ENCODE data around the gene NASP. TPM values are rescaled to one million over a fixed set of nuclear protein-coding genes. Genes with fewer than 3 reads are reported as not detected.

NASP gene
- polyA plus RNA-seq = 10 to 100 TPM; 33.7 to 78.0 (median 67.9) TPM

DNA sequence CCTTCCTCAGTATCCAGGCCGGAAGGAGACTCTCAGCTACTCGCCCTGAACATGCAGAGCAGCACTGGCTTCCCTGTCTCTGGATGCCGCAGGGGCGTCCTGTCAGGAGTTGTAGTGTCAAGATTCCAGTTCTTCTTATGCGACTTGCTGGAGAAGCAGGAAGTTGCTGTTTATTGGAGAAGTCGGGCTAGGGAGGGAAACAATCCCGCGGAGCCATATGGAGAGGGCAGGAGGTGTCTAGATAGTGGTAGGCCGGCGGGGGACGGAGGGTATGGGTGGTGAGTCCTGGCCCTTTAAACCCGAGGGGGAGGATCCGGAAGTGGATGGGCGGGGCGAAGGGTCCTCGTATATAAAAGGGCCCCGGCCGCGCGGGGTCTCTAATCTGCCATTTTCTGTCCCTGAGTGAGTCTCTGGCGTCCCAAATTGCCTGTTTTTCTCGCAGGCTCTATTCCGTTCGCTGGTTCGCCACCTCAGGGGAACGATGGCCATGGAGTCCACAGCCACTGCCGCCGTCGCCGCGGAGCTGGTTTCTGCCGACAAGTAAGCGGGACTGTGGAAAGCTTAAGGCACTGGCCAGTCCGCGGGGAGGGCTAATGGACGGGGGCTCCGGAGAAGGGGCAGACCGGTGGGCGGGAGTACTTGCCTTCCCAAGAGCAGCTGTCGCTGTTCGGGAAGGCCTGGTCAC lies at the start of gene NASP:
TSS of gene NASP (plus strand) at position 376 of the 685 bp plus-strand sequence. CDS start at position 482, 106 bp downstream.
- peak within 1 kb of the TSS; percentile 94 to 100 (median 98) for H3K4me3 Mint-ChIP-seq
- no peaks in the 10 kb centered on the region for H3K36me3 Mint-ChIP-seq
- peak within 1 kb of the TSS; percentile 97 to 99 (median 98) for H3K27ac Mint-ChIP-seq
- DNase-seq = peak; percentile 92
- H3K4me1 Mint-ChIP-seq = peaks cover 32 to 36% of the 10 kb centered on the region in 2 donors
- peaks cover 7 to 16% (median 11%) of the 10 kb centered on the region in 3 donors for H3K27me3 Mint-ChIP-seq (ENCODE audit: low read depth in 3 of 3)
- no peaks in the 10 kb centered on the region for H3K9me3 Mint-ChIP-seq

DNA sequence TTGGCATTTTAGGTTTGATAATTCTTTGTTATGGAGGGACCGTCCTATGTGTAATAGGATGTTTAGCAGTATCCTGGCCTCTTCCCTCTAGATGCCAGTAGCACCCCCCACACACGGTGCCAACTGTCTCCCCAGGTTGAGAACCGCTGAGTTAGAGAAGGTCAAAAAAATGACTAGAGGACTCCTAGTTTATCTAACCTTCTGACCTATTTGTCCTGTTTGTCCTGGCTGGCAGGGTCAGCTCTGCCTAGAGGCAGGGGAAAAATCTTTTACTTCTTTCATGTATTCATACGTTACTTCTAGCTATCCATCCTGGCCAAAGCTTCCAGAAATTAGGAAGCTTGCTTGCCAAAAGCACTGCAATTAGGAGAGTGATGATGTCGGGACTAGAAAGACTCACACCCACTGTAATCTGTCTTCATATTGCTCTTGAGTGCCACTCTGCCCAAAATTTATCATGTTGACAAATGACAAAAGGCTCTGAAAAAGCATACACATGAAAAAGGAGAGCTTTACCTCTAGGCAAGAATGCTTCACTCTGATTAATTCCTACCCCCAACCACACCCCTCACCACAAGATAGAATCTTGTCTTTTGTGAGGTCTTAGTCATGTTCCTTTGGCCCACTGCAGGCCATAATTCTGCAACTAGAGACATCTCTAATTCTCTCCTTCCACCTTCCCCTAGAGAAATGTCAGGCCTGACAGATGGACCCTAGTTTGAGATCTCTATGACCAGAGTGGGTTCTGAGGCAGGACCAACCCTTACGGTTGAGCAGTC lies 47.7 kb upstream of the NASP start:
- no peak for DNase-seq
- H3K36me3 Mint-ChIP-seq = peaks cover 0 to 3% (median 0%) of the 10 kb centered on the region in 3 donors
- no peaks in the 10 kb centered on the region for H3K9me3 Mint-ChIP-seq
- no peaks in the 10 kb centered on the region for H3K4me1 Mint-ChIP-seq
- peaks cover 3 to 12% (median 8%) of the 10 kb centered on the region in 3 donors for H3K27me3 Mint-ChIP-seq (ENCODE audit: low read depth in 3 of 3)
- H3K27ac Mint-ChIP-seq = no peak overlapping the region
- H3K4me3 Mint-ChIP-seq = no peak overlapping the region

DNA sequence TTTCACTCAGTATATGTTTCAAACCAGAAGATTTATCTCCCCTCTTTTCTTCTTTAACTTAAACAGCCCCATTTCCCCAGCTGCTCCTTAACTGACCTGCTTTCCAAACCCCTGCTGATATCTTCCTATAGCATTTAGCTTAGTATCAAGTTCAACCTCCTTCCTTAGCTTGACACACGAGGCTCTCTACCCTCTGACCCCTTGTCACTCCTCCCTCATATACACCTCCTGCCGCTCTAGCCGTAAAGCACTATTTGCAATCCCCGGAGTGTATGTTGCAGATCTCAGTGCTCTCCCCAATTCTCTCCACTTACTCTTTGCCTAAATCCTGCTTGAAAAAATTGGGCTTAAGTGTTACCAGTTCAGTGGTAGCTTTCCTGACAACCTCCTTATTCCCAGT lies 47.0 kb upstream of the NASP start:
- H3K9me3 Mint-ChIP-seq = no peaks in the 10 kb centered on the region
- no peak for DNase-seq
- peaks cover under 1 to 13% (median 9%) of the 10 kb centered on the region in 3 donors for H3K27me3 Mint-ChIP-seq (ENCODE audit: low read depth in 3 of 3)
- H3K36me3 Mint-ChIP-seq = no peaks in the 10 kb centered on the region
- no peaks in the 10 kb centered on the region for H3K4me1 Mint-ChIP-seq
- H3K27ac Mint-ChIP-seq = no peak overlapping the region
- H3K4me3 Mint-ChIP-seq = no peak overlapping the region

GRCh38 chr1:45541193-45541592 lies 42.6 kb upstream of the NASP start:
- no peak overlapping the region for H3K4me3 Mint-ChIP-seq
- peaks cover 0 to 22% (median 8%) of the 10 kb centered on the region in 3 donors for H3K27me3 Mint-ChIP-seq (ENCODE audit: low read depth in 3 of 3)
- no peak for DNase-seq
- peaks cover 17 to 23% of the 10 kb centered on the region in 2 donors for H3K4me1 Mint-ChIP-seq
- no peaks in the 10 kb centered on the region for H3K9me3 Mint-ChIP-seq
- no peak overlapping the region for H3K27ac Mint-ChIP-seq
- no peaks in the 10 kb centered on the region for H3K36me3 Mint-ChIP-seq

- Mint-ChIP-seq H3K27ac (peak overlapping the region in 2 of 6 donors; percentile 36 to 55), H3K4me3 (peak overlapping the region in 1 of 5 donors; percentile 25), H3K27me3 (ENCODE audit: low read depth in 3 of 3) (peaks cover 2 to 22% (median 6%) of the 10 kb centered on the region in 3 donors), H3K4me1 (peaks cover 17 to 23% of the 10 kb centered on the region in 2 donors), H3K9me3 (no peaks in the 10 kb centered on the region), H3K36me3 (no peaks in the 10 kb centered on the region)
- DNase-seq = no peak
Measured at GRCh38 chr1:45542591-45542990, 41.2 kb upstream of the NASP start.

DNA sequence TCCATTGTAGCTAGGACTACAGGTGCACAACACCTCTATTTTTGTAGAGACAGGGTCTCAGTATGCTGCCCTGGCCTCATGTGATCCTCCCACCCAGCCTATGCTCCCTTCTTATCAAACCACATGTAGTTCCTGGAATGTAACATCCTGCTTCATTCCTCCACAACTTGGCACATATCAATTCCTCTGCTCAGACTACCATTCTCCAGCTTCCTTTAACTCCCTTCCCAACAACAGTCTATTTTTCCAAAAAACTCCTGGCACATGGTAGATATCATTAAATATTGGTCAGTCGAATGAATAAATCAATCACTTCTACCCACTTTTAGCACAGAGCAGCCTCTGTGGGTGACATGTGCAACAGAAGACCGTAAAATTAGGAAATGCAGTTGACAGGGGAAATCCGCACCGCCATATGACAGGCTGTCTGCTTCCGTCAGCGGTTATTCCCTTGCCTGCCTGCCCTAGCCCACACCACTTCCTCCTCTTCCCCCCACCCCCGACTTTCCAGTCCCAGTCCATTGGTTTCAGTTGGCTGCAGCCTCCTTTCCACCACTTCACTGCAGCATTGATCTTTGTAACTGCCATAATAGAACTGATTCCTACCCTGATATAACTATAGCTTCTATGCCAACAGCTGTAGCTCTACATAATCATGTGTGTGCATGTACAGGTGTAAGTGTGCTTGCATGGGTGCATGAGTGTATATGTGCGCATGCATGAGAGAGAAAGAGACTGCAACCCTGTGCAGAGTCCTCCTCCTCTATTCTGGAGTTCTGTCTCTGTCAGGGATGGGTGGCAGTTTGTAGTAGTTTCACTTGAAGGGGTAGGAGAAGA lies 40.0 kb upstream of the NASP start:
- peaks cover 17 to 23% of the 10 kb centered on the region in 2 donors for H3K4me1 Mint-ChIP-seq
- H3K9me3 Mint-ChIP-seq = no peaks in the 10 kb centered on the region
- peak overlapping the region; percentile 32 to 89 (median 78) for H3K27ac Mint-ChIP-seq
- peak; percentile 71 to 76 (median 74) for DNase-seq
- H3K4me3 Mint-ChIP-seq = peak overlapping the region; percentile 38 to 70 (median 63)
- H3K27me3 Mint-ChIP-seq (ENCODE audit: low read depth in 3 of 3) = peaks cover 2 to 22% (median 6%) of the 10 kb centered on the region in 3 donors
- no peaks in the 10 kb centered on the region for H3K36me3 Mint-ChIP-seq

DNA sequence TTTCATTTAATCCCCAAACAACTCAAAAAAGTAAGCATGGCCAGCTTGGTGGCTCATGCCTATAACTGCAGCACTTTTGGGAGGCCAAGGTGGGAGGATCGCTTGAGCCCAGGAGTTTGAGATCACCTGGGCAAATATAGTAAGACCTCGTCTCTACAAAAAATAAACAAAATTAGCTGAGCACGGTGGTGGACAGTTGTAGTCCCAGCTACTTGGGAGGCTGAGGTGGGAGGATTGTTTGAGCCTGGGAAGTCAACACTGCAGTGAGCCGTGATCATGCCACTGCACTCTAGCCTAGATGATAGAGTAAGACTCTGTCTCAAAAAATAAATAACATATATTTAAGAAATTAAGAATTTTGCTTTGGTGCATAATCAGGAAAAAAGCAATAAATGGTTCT lies 39.3 kb upstream of the NASP start:
- no peaks in the 10 kb centered on the region for H3K9me3 Mint-ChIP-seq
- H3K4me1 Mint-ChIP-seq = peaks cover 17 to 23% of the 10 kb centered on the region in 2 donors
- H3K27me3 Mint-ChIP-seq (ENCODE audit: low read depth in 3 of 3) = peaks cover 2 to 22% (median 6%) of the 10 kb centered on the region in 3 donors
- H3K36me3 Mint-ChIP-seq = no peaks in the 10 kb centered on the region
- H3K27ac Mint-ChIP-seq = peak overlapping the region in 4 of 6 donors; percentile 37 to 77 (median 68)
- no peak overlapping the region for H3K4me3 Mint-ChIP-seq
- DNase-seq = no peak

GRCh38 chr1:45545019-45545493 lies 38.8 kb upstream of the NASP start:
- no peak overlapping the region for H3K4me3 Mint-ChIP-seq
- H3K27ac Mint-ChIP-seq = peak overlapping the region in 4 of 6 donors; percentile 55 to 77 (median 67)
- no peaks in the 10 kb centered on the region for H3K9me3 Mint-ChIP-seq
- DNase-seq = no peak
- H3K36me3 Mint-ChIP-seq = no peaks in the 10 kb centered on the region
- H3K4me1 Mint-ChIP-seq = peaks cover 17 to 23% of the 10 kb centered on the region in 2 donors
- peaks cover 2 to 20% (median 6%) of the 10 kb centered on the region in 3 donors for H3K27me3 Mint-ChIP-seq (ENCODE audit: low read depth in 3 of 3)

GRCh38 chr1:45545553-45546310 lies 38.1 kb upstream of the NASP start:
- H3K36me3 Mint-ChIP-seq = no peaks in the 10 kb centered on the region
- peaks cover 4 to 17% (median 8%) of the 10 kb centered on the region in 3 donors for H3K27me3 Mint-ChIP-seq (ENCODE audit: low read depth in 3 of 3)
- peaks cover 23 to 29% of the 10 kb centered on the region in 2 donors for H3K4me1 Mint-ChIP-seq
- no peak for DNase-seq
- no peaks in the 10 kb centered on the region for H3K9me3 Mint-ChIP-seq
- no peak overlapping the region for H3K4me3 Mint-ChIP-seq
- H3K27ac Mint-ChIP-seq = peak overlapping the region in 4 of 6 donors; percentile 42 to 77 (median 67)

- H3K27ac Mint-ChIP-seq = peak within 1 kb of the TSS; percentile 90 to 98 (median 97)
- peaks cover 0 to 4% (median 0%) of the 10 kb centered on the region in 3 donors for H3K36me3 Mint-ChIP-seq
- H3K9me3 Mint-ChIP-seq = no peaks in the 10 kb centered on the region
- DNase-seq = peak; percentile 81 to 83 (median 83)
- H3K4me3 Mint-ChIP-seq = peak within 1 kb of the TSS; percentile 97 to 100 (median 98)
- peaks cover 22 to 26% of the 10 kb centered on the region in 2 donors for H3K4me1 Mint-ChIP-seq
- H3K27me3 Mint-ChIP-seq (ENCODE audit: low read depth in 3 of 3) = peaks cover 2 to 6% (median 3%) of the 10 kb centered on the region in 3 donors
Measured at GRCh38 chr1:45550401-45551351, 33.2 kb upstream of the NASP start, which contains the start of gene AKR1A1. TSS of gene AKR1A1 (plus strand) at chr1:45550826. CDS start at chr1:45561795, 10,969 bp downstream.

DNA sequence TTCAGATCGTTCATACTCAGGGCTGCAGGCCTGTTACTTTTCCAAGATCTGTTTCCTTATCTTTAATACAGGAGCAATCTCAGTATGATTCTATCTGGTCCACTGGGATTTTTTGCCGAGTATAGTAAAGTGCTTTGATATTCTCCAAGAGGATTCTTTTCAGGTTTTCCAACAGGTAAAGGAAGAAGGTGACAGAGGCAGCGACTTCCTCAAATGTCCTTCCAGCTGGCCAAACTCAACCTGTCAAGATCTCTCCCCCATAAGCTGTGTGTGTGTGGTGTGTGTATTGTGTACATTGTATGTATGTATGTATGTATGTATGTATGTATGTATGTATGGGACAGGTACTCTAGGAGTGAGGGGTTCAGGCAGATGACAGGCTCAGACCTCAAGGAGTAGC lies 32.2 kb upstream of the NASP start:
- Mint-ChIP-seq H3K36me3 (peaks cover 0 to 4% (median 0%) of the 10 kb centered on the region in 3 donors), H3K4me3 (peak overlapping the region; percentile 97 to 100 (median 98)), H3K27ac (peak overlapping the region; percentile 90 to 98 (median 97)), H3K4me1 (peaks cover 22 to 26% of the 10 kb centered on the region in 2 donors), H3K9me3 (no peaks in the 10 kb centered on the region), H3K27me3 (ENCODE audit: low read depth in 3 of 3) (peaks cover 2 to 5% (median 3%) of the 10 kb centered on the region in 3 donors)
- DNase-seq = no peak
